HUDEP-2 (cell line): ENCODE results near the gene ZBTB40.
A peak's percentile ranks its signal among the peaks of the same experiment; 100 is the strongest.

Experiments used
- DNase-seq, 76 experiments: peaks; one replicate each; lab custom pipeline; 2025; ENCODE audit not compliant: unreplicated experiment in 76 of 76; lab: John Stamatoyannopoulos, UW

The ZBTB40 gene

DNA sequence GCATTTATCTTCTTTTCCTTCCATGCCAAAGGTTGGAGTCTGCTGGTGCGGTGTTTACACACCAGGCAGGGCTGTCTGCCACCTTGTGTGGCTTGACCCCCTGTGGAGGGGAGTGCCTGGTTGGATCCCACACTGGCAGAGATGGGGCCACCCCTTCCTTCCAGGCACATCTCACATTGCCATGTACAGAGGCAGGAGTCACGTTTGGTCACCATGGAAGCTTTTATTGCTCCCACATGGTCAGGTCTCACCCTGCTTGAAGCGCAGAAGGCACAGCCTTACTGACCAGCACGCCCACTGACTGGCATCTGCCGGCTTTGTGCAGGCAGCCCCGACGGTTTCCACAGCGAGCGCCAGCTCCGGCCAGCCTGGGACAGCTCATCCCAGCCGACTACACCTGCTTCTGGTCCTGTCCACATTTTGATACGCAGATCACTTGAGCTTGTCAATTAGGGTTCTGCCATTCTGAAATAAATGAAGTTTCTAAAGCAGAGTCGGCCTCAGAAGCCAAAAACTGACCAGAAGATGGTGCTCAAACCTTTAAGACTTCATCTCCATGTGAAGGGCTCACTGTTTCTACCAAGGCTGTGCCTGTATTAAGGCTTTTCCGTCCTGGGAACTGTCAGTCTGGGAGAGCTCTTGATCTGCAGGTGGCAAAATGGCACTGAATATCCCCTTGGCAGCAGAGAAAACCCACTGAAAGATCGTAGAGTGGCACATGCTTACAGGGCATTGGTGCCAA is 76.1 kb downstream of the ZBTB40 start:
- DNase-seq, result no peak

DNA sequence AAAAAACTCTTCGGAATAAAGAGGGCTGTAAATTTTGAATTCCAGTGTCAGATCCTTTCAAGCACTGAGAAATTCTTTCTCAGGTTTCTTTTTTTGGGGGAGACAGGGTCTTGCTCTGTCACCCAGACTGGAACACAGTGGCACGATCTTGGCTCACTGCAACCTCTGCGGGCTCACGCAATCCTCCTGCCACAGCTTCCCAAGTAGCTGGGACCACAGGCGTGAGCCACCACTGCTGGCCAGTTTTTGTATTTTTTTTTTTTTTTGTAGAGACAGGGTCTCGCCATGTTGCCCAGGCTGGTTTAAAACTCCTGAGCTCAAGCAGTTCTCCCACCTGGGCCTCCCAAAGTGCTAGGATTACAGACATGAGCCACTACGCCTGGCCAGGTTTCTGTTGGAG is 76.8 kb downstream of the ZBTB40 start:
- no peak for DNase-seq

DNA sequence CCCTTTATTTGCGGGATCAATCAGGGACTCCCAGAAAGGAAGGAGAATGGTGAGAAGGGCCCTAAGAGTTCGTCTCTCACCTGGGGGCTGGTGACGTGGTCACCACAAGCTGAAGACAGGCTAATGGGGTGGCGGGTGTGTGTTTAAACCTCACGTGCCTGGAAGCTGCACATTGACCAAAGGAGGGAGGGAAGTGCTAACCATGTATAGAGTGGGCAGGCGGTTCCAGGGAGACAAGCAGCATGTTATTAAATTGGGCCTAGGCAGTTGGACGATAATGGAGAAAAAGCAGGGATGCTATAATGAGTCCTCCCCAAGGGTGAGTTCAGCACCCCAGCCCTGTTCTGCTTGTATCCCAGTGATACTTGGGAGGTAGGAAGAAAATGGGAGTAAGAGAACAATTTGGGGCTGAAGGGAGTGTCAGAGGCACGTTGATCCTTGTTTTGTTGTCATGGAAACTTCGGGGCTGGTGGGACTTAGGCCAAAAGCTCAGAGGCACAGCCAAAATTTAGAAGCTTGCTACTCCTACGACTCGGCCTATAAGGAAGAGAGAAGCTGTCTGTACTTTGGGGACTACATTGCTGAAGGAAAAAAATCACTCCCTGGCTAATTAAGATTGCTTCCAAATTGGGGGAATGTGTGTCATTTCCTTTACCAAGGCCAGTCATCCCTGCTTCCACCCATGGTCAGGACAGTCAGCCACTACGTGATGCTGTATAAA is 78.4 kb downstream of the ZBTB40 start:
- DNase-seq, result no peak

DNA sequence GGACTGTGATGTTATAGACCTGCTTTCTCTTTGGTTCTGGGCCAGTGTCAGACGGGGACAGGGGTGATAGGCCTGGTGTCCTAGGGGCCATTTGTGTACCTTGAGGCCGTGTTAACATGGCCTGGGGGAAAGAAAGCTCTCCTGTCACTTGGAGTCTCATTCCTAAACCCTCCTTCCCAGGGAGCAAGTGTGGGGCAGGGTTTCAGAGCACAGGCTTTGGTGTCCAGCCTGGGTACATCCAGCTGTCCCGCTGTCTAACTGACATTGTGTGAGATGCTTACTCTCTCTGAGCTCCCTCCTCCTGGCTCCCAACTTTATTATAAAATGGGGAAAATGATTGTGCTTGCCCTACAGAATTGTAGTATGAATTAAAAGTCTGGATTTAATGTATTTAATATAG is 79.1 kb downstream of the ZBTB40 start:
- no peak for DNase-seq

DNA sequence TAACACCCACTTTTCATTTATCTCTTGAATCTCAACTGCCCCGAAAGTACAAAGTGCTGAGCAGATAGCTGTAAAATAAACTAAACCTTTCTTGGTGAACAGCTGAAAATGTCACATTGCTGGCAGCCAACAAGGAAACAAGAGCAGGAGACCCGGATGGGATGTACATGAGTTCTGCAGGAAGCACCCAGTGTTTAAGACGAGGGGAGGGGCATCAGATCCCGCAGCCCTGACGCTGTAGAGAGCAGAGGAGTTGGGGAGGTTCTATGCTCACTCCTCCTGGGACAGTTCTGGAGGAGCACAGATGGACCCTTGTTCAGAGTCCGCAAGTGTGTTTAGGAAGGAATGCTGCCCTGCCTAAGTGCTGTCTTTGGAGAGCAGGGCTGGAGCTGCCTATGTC is 79.6 kb downstream of the ZBTB40 start:
- DNase-seq, result no peak

DNA sequence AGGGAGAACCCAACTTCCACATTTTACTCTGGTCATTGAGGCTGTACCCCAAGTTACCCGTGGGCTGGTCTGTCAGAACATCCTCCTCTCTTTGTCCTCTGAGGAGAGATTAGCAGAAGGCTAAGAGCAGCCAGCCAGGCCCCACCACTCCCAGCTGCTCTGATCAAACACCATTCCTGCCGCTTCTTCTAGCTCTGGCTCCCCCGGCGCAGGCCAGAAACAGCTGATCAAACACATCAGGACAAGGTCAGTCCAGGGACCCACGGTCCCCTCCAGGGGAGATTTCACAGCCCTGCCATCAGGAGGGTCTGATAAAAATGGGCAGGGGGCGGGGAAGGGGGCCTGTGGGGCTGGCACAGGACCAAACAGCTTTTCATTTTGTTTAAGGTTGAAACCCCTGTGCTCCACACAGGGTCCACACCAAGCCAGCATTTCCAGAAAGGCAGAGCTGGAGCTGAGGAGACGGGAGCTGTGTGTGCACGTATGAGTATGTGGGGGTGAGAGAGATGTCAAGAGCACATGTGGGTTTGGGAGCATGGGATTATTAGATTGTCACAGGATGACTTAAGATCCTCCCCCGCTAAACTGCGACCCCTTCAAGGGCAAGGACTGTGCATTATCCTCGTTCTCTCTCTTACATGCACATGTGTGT is 81.7 kb downstream of the ZBTB40 start:
- DNase-seq, result no peak

DNA sequence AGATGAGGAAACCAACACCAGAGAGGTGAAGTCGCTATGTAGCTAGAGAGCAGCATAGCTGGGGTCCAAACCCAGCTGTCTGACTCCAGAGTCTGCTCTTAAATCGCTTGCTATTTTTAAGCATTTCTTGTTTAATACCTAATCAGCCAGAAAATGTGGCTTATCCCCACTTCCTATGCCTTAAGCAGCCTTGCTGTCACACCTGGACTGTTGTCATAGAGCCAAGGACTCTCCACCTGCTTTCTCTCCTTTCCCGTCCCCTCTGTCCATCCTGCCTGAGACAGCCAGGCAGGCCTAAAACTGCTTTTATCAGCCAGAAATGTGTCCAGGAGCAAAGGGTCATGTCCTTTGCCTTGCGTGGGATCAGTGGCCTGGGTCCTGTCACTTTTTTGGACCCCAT is 83.3 kb downstream of the ZBTB40 start:
- no peak for DNase-seq

DNA sequence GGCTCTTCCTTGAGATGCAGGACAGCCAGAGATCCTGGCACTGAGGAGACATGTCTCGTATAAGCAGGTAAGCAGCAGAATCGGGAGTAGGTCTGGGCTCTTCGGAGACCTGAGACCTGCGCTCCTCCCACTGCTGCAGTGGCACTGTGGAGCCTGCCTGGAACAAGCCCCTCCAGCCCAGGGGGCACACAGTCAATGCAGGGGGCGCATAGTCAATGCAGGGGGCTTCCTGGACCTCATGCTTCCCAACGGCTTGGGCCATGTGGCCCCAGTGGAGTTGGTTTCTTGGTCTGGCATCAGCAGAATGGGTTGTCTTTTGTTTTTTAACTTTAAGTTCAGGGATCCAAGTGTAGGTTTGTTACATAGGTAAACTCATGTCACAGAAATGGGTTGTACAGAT is 83.7 kb downstream of the ZBTB40 start:
- no peak for DNase-seq

DNA sequence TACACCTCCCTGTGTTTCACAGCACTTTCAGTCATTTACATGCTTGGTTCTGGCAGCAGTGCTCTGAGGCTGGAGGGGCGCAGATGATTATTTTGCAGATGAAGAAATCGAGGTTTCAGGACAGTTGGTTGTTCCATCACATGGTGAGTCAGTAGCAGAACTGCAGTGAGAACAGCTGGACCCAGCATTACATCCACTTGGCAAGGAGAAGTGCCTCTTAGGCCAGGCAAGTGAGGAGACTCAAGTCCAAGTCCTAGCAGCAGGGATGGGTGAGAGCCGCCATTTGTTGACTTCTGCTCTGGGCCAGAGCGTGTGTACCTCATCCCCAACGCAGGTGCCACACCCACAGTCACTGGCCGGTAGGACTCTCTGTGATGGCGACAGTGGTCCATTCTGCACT is 84.9 kb downstream of the ZBTB40 start:
- no peak for DNase-seq

DNA sequence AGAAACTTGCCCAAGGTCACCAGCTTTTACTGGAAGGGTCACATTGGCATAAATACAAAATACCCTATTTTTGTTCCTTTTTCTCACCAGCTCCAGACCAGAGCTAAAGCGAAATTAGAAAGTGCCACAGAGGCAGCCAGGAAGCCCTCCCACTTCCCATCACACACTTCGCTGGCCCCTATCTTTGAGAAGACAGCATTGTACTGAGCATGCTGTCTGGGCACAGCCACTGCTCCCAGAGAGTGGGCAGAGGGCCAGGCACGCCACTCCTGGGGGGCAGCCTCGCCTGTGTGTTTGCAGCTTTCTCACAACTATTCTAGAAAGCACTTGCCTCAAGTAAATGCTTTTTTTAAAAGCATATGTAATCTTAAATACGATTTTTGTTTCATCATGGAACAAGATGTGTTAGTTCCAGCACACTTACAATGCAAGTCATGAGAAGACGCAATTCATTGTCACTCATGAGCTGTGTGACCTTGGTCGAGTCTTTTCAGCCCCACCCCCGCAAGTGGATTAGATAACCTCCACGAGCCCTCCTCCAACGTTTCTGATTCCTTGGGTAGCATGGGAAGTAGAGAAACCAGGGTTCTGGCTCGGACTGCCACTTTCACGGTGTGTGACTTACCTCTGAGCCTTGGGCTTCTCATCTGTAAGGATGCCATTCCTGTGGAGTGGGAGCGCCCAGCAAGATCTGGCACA is 85.9 kb downstream of the ZBTB40 start:
- peak in 4 of 76 experiments; percentile 2 to 56 (median 16) for DNase-seq

DNA sequence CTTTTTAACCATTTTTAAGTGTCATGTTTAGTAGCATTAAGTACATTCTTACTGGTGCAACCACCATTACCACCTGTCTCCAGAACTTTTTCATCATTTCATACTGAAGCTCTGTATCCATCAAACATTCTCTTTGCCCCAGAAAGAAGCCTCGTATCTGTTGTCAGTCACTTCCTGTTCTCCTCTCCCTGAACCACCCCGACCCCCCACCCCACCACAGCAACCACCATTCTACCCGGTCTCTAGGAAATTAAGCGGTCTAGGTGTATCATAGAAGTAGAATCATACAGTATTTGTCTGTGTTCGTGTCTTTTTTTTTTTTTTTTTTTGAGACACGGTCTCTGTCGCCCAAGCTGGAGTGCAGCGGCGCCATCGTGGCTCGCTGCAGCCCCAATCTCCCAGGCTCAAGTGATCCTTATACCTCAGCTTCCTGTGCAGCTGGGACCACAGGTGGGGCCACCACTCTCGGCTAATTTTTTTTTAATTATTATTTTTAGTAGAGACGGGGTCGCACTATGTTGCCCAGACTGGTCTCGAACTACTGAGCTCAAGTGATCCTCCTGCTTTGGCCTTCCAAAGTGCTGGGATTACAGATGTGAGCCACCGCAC is 88.0 kb downstream of the ZBTB40 start:
- DNase-seq, result no peak

DNA sequence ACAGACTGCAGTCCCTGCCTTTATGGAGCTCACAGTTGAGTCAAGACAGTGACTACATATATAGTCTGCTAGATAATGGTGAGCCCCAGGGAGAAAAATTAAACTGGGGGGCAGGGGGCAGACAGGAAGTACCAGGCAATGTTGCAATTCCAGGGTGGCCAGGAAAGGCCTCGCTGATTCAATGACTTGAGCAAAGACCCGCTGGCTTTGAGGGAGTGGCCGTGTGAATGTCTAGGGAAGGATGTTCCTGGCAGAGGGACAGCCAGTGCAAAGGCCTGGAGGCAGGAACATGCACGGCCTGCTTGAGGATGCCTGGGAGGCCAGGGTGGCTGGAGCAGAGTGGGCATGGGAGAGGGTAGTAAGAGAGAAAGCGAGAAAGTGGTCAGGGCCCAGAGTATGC is 88.7 kb downstream of the ZBTB40 start:
- no peak for DNase-seq

DNA sequence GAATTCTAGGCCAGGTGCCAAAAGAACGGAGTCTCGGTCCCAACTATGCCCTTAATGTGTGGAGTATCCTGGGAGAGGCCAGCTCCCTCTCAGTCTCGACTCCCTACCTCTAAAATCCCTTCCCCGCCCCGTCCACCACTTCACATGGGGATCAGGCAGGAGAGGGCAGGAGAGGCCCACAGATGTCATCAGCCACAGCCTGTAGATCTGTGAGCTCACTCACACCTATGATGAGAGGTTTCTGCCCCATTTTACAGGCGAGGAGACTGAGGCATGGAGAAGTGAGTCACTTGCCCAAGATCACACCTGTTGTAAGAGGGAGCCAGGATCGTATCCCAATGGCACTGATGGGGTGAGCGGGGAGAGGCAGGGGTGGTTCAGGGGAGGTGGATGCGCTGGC is 91.2 kb downstream of the ZBTB40 start:
- DNase-seq, result no peak

DNA sequence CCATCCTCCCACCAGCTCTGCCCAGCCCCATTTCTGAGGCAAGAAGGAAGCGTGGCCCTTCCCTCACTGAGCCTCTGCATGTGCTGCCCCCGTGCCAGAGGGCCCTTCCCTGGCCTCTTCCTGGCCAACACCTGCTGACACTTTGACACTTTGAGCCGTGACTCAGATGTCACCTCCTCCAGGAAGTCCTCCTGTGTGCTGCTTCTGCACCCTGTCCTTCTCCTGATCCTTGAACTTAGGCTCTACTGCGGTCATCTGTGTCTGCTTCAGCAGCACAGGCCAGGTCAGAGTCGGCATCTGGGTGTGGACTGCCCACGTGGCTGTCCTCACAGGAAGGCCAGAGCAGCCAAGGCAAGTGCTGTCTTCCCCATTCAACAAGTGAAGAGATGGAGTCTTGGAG is 92.0 kb downstream of the ZBTB40 start:
- DNase-seq, result no peak

DNA sequence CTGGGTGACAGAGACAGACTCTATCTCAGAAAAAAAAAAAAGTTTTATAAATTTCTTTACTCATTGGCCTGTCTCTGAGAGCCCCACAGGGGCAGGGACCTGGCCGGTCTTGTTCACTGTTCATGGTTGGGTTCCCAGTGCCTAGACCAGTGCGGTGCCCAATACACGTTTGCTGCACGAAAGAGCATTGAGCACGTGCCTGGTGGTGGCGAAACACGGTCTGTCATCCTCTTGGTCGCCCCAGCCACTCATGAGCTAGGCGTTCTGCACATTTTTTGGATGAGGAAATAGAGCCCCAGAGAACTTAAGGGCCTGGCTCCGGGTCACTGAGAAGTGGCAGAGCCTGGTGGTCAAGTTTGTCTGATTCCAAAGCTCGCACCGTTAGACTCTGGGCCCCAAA is 93.0 kb downstream of the ZBTB40 start:
- DNase-seq, result no peak

DNA sequence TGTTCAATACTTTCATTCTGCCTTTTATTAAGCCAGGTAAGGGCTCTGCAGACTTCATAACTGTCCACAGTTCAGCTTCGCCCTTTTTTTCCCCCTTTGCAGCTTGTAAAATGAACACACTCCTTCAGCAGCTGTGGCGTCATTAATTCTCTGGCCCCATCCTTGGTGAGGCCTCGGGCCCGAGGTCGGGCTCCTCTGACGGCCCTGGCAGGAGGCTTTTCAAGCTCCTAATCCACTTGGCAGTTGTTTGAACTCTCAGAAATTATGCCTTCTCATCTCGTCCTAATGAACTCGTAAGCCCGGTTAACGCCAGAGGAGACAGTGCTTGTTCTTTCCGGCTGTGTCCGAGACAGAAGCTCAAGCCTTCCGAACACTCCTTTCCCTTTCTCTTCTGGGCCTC is 93.5 kb downstream of the ZBTB40 start:
- no peak for DNase-seq

DNA sequence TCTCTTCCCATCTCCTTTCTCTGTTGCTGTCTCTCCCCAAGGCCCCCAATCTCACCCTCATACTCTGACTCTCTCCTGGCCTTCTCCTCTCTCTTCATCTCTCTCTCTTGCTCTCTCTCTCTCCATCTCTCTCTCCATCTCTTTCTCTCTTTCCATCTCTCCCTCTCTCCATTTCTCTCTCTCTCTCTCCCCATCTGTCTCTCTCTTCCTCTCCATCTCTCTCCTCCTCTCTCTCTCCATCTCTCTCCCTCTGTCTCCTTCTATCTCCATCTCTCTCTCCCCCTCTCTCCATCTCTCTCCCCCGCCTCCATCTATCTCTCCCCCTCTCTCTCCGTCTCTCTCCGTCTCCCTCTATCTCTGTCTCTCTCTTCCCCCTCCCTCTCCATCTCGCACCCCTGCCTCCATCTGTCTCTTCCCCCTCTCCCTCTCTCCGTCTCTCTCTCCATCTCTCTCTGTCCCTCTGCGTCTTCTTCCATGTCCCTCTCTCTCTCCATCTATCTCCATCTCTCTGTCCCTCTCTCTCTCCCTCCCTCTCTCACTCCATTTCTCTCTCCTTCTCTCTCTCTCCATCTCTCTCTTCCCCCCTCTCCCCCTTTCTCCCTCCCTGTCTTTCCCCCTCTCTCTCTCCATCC is 95.7 kb downstream of the ZBTB40 start:
- DNase-seq, result no peak

DNA sequence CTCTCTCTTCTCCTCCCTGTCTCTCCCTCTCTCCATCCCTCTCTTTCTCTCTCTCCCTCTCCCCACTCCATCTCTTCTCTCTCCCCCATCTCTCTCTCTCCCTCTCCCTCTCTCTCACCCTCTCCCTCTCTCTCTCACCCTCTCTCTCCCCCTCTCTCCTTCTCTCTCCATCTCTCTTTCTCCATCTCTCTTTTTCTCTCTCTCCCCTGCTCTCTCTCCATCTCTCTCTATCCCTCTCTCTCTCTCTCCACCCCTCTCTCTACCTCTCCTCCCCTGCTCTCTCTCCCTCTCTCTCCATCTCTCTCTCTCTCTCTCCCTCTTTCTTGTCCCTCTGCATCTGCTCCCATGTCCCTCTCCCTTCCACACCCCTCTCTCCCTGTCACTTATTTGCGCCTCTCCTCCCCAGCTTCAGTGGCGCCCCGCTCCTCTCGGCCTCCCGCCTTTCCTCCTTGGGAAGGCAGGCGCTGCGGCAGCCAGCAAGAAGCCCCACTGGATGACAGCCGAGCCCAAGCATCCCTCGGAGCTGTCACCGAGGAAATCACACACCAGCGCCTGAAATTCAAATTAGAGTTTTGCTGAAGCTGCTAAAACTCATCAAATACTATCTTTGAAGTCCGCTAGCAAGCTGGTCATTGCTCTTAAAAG is 96.3 kb downstream of the ZBTB40 start:
- no peak for DNase-seq

DNA sequence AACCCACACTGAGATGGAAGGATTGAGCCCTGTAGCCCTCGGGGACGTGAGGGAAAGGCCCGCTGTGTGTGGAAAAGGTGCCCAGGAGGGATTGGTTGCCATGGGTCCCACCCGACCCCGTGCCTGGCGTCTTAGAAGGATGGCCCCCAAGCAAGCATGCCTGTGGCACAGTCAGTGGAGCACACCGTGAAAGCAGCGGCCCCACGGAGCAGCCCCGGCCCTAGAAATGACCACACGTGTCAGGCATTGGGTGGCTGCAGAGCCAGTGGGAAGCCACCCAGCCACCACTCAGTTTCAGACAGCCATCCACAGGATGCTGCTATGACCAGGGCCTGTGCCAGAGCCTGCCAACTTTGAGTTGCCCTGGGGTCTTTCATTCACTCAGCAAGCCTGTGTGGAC is 98.4 kb downstream of the ZBTB40 start:
- no peak for DNase-seq

DNA sequence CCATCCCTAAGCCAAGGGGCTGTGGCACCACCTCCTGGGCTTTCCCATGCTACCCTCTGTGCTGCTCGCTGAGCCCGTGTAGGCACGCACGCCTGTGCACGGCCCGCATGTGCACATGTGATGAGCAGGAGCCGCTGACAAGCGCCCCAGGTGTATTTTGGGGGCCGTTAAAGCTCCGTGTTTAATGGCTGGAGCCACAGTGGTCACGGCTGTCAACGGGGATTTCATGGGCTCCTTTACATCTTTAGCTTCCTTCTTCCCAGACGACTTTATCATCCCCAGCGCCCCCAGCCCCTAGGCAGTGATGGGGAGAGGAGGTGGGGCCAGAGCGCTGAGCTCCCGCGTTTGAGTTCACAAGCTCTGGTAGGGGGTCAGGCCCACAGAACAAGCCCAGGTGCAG is 99.9 kb downstream of the ZBTB40 start:
- no peak for DNase-seq
